BLaER1 treated with 17β-estradiol and CSF1 and Interleukin-3, amounts not matched to agents 10 nM and 100 nM (cell line): ENCODE measurements around the gene MARF1.

Source experiments
- H3K27ac ChIP-seq, 11 experiments: shearing (Covaris generic); formaldehyde crosslinking; 2 replicates each; pipeline ENCODE4 v1.8.1; 2022
- H3K27me3 ChIP-seq, 11 experiments: shearing (Covaris generic); formaldehyde crosslinking; 2 replicates each; pipeline ENCODE4 v1.8.1; 2022
- H3K36me3 ChIP-seq, 11 experiments: shearing (Covaris generic); formaldehyde crosslinking; 2 replicates each; pipeline ENCODE4 v1.8.1; 2022
- H3K4me1 ChIP-seq, 10 experiments: shearing (Covaris generic); formaldehyde crosslinking; 2 replicates each; pipeline ENCODE4 v1.8.1; 2022
- H3K4me2 ChIP-seq, 11 experiments: shearing (Covaris generic); formaldehyde crosslinking; 2 replicates each; pipeline ENCODE4 v1.8.1; 2022
- H3K4me3 ChIP-seq, 10 experiments: shearing (Covaris generic); formaldehyde crosslinking; 2 replicates each; pipeline ENCODE4 v1.8.1; 2022
- H3K9ac ChIP-seq, 11 experiments: shearing (Covaris generic); formaldehyde crosslinking; 2 replicates each; pipeline ENCODE4 v1.8.1; 2022
- H3K9me3 ChIP-seq, 11 experiments: shearing (Covaris generic); formaldehyde crosslinking; replicated peaks in 1 of 11; 2 replicates each; pipeline ENCODE4 v1.8.1; 2022
- H4K20me1 ChIP-seq, 11 experiments: shearing (Covaris generic); formaldehyde crosslinking; 2 replicates each; pipeline ENCODE4 v1.8.1; 2022
- Cebpa-rat ChIP-seq, 11 experiments: shearing (Covaris generic); IDR thresholded peaks; 2 replicates each; pipeline ENCODE4 v1.8.1; 2022

The MARF1 gene

GRCh38 chr16:15604460-15605440 lies 38.2 kb downstream of the MARF1 start:
- peaks cover 0 to 61% (median 7%) of the 10 kb centered on the region in 10 experiments; a peak in 9 of 20 replicates for H3K4me1 ChIP-seq
- no peak overlapping the region for H3K4me2 ChIP-seq
- no peaks in the 10 kb centered on the region for H3K9me3 ChIP-seq
- H3K27ac ChIP-seq, result peak overlapping the region in 8 of 11 experiments; percentile 2 to 34 (median 23); a peak in 8 of 22 replicates
- H4K20me1 ChIP-seq, result no peaks in the 10 kb centered on the region; a peak in 1 of 22 replicates
- TF ChIP-seq Cebpa-rat (IDR thresholded peaks at IDR 0.05), result no peak
- H3K9ac ChIP-seq, result no peak overlapping the region
- no peak overlapping the region for H3K4me3 ChIP-seq
- no peaks in the 10 kb centered on the region for H3K27me3 ChIP-seq
- peaks cover 100% of the 10 kb centered on the region in 11 experiments for H3K36me3 ChIP-seq

GRCh38 chr16:15602285-15603044 lies 40.5 kb downstream of the MARF1 start:
- peaks cover 100% of the 10 kb centered on the region in 11 experiments for H3K36me3 ChIP-seq
- no peak overlapping the region for H3K4me2 ChIP-seq
- H3K9me3 ChIP-seq, result no peaks in the 10 kb centered on the region
- no peaks in the 10 kb centered on the region for H3K27me3 ChIP-seq
- no peak overlapping the region for H3K9ac ChIP-seq
- H3K4me1 ChIP-seq, result peaks cover 0 to 47% (median 13%) of the 10 kb centered on the region in 10 experiments; a peak in 15 of 20 replicates
- no peak overlapping the region for H3K4me3 ChIP-seq
- H3K27ac ChIP-seq, result no peak overlapping the region
- H4K20me1 ChIP-seq, result no peaks in the 10 kb centered on the region; a peak in 1 of 22 replicates
- TF ChIP-seq Cebpa-rat (IDR thresholded peaks at IDR 0.05), result no peak

GRCh38 chr16:15601212-15601879 lies 41.6 kb downstream of the MARF1 start:
- H3K9ac ChIP-seq, result no peak overlapping the region
- H3K27me3 ChIP-seq, result no peaks in the 10 kb centered on the region
- TF ChIP-seq Cebpa-rat (IDR thresholded peaks at IDR 0.05), result no peak
- no peak overlapping the region for H3K4me3 ChIP-seq
- peak overlapping the region in 3 of 11 experiments; percentile 7 to 13 (median 13); a peak in 1 of 22 replicates for H3K27ac ChIP-seq
- H3K4me1 ChIP-seq, result peaks cover 0 to 47% (median 20%) of the 10 kb centered on the region in 10 experiments; a peak in 15 of 20 replicates
- H3K9me3 ChIP-seq, result no peaks in the 10 kb centered on the region
- no peaks in the 10 kb centered on the region; a peak in 1 of 22 replicates for H4K20me1 ChIP-seq
- H3K4me2 ChIP-seq, result peak overlapping the region in 4 of 11 experiments; percentile 8 to 39 (median 25); a peak in 6 of 22 replicates
- H3K36me3 ChIP-seq, result peaks cover 100% of the 10 kb centered on the region in 11 experiments

GRCh38 chr16:15599303-15600070 lies 43.5 kb downstream of the MARF1 start:
- H4K20me1 ChIP-seq, result no peaks in the 10 kb centered on the region
- H3K27me3 ChIP-seq, result no peaks in the 10 kb centered on the region
- no peak overlapping the region for H3K4me2 ChIP-seq
- no peak for TF ChIP-seq Cebpa-rat (IDR thresholded peaks at IDR 0.05)
- H3K27ac ChIP-seq, result peak overlapping the region in 5 of 11 experiments; percentile 2 to 37 (median 6); a peak in 4 of 22 replicates
- no peak overlapping the region for H3K4me3 ChIP-seq
- peaks cover 0 to 52% (median 39%) of the 10 kb centered on the region in 10 experiments; a peak in 18 of 20 replicates for H3K4me1 ChIP-seq
- peaks cover 95 to 100% (median 100%) of the 10 kb centered on the region in 11 experiments for H3K36me3 ChIP-seq
- H3K9ac ChIP-seq, result no peak overlapping the region
- H3K9me3 ChIP-seq, result peaks cover 0 to 14% (median 0%) of the 10 kb centered on the region in 11 experiments; a peak in 3 of 22 replicates

- H3K9me3 ChIP-seq, result peaks cover 0 to 20% (median 0%) of the 10 kb centered on the region in 11 experiments; a peak in 4 of 22 replicates
- H3K4me2 ChIP-seq, result no peak overlapping the region
- H3K9ac ChIP-seq, result no peak overlapping the region
- no peaks in the 10 kb centered on the region for H4K20me1 ChIP-seq
- peak overlapping the region in 4 of 11 experiments; percentile 6 to 37 (median 22); a peak in 2 of 22 replicates for H3K27ac ChIP-seq
- peaks cover 0 to 60% (median 47%) of the 10 kb centered on the region in 10 experiments; a peak in 18 of 20 replicates for H3K4me1 ChIP-seq
- peaks cover 94 to 100% (median 100%) of the 10 kb centered on the region in 11 experiments for H3K36me3 ChIP-seq
- no peak overlapping the region for H3K4me3 ChIP-seq
- H3K27me3 ChIP-seq, result no peaks in the 10 kb centered on the region
- TF ChIP-seq Cebpa-rat (IDR thresholded peaks at IDR 0.05), result no peak
Observed at GRCh38 chr16:15598648-15599190, 44.2 kb downstream of the MARF1 start.

- TF ChIP-seq Cebpa-rat (IDR thresholded peaks at IDR 0.05), result no peak
- H3K27ac ChIP-seq, result peak overlapping the region in 10 of 11 experiments; percentile 29 to 98 (median 92); a peak in 16 of 22 replicates
- peaks cover 0 to 27% (median 0%) of the 10 kb centered on the region in 11 experiments; a peak in 5 of 22 replicates for H3K9me3 ChIP-seq
- H3K9ac ChIP-seq, result no peak overlapping the region
- H3K27me3 ChIP-seq, result no peaks in the 10 kb centered on the region
- peak overlapping the region in 6 of 11 experiments; percentile 60 to 85 (median 82); a peak in 13 of 22 replicates for H3K4me2 ChIP-seq
- H3K36me3 ChIP-seq, result peaks cover 93 to 100% (median 100%) of the 10 kb centered on the region in 11 experiments
- H3K4me1 ChIP-seq, result peaks cover 5 to 67% (median 53%) of the 10 kb centered on the region in 10 experiments
- no peaks in the 10 kb centered on the region for H4K20me1 ChIP-seq
- no peak overlapping the region for H3K4me3 ChIP-seq
Observed at GRCh38 chr16:15597822-15598647, 44.9 kb downstream of the MARF1 start.

- Histone ChIP-seq H3K4me3 (no peak overlapping the region), H3K4me1 (peaks cover 13 to 76% (median 62%) of the 10 kb centered on the region in 10 experiments), H3K9me3 (peaks cover 0 to 27% (median 0%) of the 10 kb centered on the region in 11 experiments; a peak in 5 of 22 replicates), H3K27me3 (no peaks in the 10 kb centered on the region), H3K9ac (0 out of 22 replicates have a peak overlapping the region, but pooled peaks of 1 of the 11 experiments have one; percentile 15), H3K36me3 (peaks cover 84 to 100% (median 92%) of the 10 kb centered on the region in 11 experiments), H3K4me2 (peak overlapping the region in 8 of 11 experiments; percentile 37 to 85 (median 76); a peak in 14 of 22 replicates), H3K27ac (peak overlapping the region; percentile 17 to 98 (median 90); a peak in 19 of 22 replicates), H4K20me1 (no peaks in the 10 kb centered on the region)
- no peak for TF ChIP-seq Cebpa-rat (IDR thresholded peaks at IDR 0.05)
Observed at GRCh38 chr16:15597135-15597534, 45.8 kb downstream of the MARF1 start.
